Measurements from ENCODE around the gene GAB4.

- TF ChIP-seq POLR2A (IDR thresholded peaks at IDR 0.05; ENCODE audit: low read depth, low read length) (no peak), POLR2AphosphoS5 (IDR thresholded peaks at IDR 0.05; ENCODE audit: low read depth, low read length) (no peak), TAF1 (IDR thresholded peaks at IDR 0.05; ENCODE audit: low read depth, low read length) (no peak)
Observed at GRCh38 chr22:16965083-16965482, 42.9 kb downstream of the GAB4 start.

Data from GM12891 (cell line).